ENCODE data around the gene TMEM40.
"Not testable (repeated sequence)": the region's sequence is repeated elsewhere in the genome, so short reads cannot be mapped to it uniquely, and the experiment has no call there.

The TMEM40 gene

GRCh38 chr3:12759097-12759679 is at the start of gene TMEM40:
TSS of gene TMEM40 (minus strand) at chr3:12759259. CDS start at chr3:12749832, 9,427 bp downstream.
- DNase-seq, result peak in 1 of 2 experiments; percentile 41

- no peak for DNase-seq
Measured at GRCh38 chr3:12808587-12808986, 49.5 kb upstream of the TMEM40 start.

GRCh38 chr3:12807601-12808359 is 48.7 kb upstream of the TMEM40 start:
- DNase-seq, result no peak

DNA sequence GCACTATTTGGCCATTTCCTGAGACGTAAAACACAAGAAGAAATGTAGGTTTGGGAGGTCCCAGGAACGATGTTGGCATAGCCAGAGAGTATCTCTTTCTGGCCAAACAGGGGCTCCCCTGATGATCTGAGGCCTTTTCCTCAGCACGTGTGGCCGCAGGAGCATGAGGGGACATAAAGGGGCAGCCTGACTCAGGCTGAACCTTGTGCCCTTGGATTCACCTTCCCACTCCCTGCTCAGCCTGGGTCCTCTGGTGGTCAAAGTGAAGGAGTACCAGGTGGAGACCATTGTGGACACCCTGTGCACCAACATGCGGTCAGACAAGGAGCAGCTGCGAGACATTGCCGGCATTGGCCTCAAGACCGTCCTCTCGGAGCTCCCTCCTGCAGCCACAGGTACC is 48.0 kb upstream of the TMEM40 start:
- no peak for DNase-seq

- DNase-seq, result no peak
Measured at GRCh38 chr3:12803371-12803770, 44.3 kb upstream of the TMEM40 start.

DNA sequence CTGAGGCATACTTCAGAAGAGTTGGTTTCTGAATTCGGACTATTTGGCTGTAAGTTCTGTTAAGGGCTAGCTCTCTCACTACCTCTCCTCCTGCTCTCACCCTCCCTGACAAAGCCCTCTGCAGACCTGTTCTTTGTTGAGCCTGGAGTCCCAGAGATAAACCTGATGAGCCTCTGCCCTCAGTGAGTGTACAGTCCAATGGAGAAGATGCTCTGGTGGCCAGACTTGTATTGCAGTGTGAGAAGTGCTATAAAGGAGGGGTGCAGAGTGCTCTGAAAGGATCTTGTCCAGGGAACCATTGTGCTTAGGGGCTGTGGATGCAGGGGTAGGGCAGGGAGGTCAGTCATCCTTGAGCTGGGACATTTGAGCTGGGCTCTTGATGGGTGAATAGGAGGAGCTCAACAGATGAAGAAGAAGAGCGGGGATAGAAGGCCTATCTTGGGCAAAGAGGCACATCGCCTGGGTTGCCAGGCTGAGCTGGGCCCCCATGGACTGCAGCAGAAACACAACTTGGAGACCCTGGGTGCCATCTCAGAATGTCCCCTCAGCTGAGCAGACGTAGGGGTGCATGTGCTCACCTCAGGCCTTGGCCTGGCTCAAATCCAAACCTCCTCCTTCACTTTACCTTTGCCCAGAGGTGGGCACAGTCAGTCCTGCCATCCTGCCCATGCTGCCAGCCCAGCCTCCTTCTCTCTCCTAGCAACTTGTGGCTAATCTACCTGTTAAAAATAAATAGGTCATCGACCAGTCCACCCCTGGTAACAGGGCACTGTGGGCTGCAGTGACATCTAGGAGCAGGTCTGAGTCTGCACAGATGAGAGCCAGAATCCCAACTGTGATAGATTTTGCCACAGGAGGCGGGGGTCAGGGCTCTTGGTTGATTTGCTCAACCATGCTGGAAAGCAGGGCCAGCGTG is 40.7 kb upstream of the TMEM40 start:
- DNase-seq, result no peak

- DNase-seq, result no peak
Measured at GRCh38 chr3:12798559-12799179, 39.6 kb upstream of the TMEM40 start.

DNA sequence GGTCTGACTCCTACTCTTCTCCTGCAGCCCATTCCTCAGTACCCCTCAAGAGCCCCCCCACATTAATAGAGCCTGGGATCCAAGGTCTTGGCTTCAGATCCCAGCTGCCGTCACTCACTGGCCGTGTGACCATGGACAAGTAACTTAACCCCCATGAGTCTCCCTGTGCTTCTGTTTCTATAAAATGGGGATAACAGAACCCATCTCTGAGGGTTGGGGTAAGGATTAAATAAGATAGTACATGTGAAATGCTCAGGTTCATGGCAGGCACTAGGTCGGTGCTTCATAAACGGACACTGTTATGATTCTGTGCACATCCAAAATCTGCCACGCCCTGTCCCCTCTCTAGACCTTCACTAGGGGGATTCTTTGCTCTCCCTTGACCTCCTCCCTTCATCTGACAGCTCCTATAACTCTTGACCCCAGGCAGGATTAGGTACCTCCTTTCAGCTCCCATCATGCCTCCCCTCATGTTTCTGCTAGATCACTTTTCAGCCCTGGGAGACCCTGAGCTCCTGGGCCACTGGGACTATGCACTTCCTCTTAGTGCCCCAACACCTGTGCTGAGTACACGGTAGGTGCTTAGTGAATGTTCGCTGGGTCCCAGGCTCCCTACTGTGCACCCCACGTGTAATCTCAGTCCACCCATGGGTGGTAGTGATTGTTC is 39.0 kb upstream of the TMEM40 start:
- DNase-seq, result no peak

GRCh38 chr3:12797124-12797891 is 38.2 kb upstream of the TMEM40 start:
- peak in 1 of 2 experiments; percentile 53 for DNase-seq

DNA sequence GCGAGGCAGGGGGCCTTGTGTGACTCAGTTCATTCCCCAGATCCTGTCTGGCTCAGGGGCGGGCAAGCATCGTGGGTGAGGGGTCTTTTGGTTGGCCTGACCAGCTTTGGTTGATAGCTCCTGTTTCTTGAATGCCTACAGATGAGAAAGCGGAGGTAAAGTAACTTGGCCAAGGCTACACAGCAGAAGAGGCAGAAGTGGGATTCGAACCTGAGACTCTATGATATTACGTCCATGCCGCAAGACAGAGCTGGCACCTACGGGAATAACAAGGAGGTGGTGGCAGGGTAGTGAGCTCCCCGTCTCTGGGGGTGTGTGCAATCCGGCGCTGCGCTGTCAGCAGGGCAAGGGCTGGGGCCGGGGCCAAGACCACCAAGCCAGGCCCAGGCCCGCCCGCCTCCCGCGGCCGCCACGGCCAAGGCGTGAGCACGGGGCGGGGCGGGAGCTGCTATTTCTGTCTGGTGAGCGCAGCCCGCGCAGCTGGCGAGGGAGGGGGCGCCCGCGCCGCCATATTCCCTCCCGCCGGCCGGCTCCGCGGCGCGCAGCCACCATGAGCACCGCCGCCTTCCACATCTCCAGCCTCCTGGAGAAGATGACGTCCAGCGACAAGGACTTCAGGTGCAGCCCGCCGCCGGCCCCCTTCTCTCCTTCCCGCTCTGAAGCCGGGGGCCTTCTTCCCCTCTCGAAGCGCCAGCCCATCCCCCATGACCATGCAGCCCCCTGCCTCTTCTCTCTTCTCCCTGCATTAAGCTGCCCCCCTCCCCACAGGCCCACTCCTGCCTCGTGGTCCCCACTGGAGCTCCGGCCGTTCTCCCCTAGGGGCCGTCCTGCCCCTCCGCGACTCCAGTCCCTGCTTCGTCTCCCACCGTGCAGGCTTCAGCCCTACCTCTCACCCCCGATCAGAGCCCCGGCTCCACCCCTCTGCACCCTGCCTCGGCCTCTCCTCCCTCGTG is 37.4 kb upstream of the TMEM40 start, which contains the start of gene CAND2:
CAND2 (plus strand) TSS at position 510 of the 953 bp plus-strand sequence; CDS start at position 551, 41 bp downstream.
- peak in 1 of 2 experiments; percentile 67 for DNase-seq

GRCh38 chr3:12793701-12794100 is 34.6 kb upstream of the TMEM40 start:
- no peak for DNase-seq

GRCh38 chr3:12791430-12791829 is 32.4 kb upstream of the TMEM40 start:
- no peak for DNase-seq

GRCh38 chr3:12787967-12788690 is 29.1 kb upstream of the TMEM40 start:
- not testable (repeated sequence) for DNase-seq

DNA sequence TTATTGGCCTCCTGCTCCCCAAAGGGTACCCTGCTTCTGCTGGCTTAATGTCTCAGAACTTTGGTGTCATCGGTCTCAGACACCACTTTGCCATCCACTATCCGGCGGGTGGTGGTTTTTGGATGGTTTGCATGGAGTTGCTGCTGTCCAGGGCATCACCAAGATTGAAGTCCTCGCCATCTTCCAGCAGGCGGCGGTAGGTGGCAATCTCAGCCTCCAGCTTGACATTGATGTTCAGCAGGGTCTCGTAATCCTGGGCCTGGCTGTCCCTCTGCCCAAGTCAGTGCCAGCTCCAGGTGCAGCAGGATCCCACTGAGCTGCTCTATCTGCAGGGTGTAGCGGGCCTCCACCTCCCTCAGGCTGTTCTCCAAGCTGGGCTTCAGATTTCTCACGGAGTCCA is 28.3 kb upstream of the TMEM40 start:
- DNase-seq, result peak; percentile 29 to 72

- DNase-seq, result peak; percentile 55 to 78
Measured at GRCh38 chr3:12785096-12785495, 26.0 kb upstream of the TMEM40 start.

DNA sequence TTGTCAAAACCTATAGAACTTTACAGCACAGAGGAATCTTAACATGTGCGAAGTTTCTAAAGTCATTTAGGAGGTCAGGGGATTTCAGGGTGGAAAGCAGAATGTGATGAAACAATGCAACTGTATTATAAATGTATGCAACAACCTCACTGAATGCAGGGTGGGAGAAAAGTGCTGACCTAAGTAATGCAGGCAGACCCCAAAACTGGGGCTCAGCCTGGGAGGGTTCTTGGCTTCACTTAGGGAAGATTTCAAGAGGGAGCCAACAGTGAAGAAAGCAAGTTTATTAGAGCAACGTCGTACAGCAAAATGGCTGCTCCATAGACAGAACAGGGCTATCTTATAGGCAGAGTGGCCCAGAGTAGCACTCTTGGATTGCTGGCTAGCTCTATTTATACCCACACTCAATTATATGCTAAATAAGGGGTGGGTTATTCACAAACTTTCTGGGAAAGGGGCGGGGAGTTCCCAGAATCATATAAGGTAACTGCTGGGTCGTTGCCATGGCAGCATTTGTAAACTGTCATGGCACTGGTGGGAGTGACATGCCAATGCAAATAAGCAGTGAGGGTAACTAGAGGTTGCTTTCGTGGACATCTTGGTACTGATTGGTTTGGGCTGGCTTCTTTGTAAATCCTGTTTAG is 23.2 kb upstream of the TMEM40 start:
- peak; percentile 84 to 90 for DNase-seq

DNA sequence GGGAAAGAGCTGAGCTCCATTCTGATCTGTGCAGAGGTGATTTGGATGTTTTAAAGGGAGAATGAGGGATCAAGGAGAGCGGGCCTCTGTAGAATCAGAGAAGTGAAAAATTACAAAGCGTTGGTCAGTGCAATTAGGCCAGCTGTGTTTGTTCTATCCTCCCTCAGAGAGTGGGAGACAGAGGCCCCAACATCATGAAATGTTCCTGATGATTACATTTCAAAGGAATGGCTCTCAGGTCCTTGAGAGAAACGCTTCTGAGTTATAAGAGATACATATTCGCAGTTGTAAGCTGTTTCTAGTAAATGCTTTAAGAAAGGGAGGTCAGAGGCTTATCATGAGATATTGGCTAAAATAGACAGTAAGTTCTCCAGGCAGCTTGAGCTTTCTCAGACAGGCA is 21.7 kb upstream of the TMEM40 start:
- DNase-seq, result no peak

- DNase-seq, result no peak
Measured at GRCh38 chr3:12777171-12777570, 18.1 kb upstream of the TMEM40 start.

DNA sequence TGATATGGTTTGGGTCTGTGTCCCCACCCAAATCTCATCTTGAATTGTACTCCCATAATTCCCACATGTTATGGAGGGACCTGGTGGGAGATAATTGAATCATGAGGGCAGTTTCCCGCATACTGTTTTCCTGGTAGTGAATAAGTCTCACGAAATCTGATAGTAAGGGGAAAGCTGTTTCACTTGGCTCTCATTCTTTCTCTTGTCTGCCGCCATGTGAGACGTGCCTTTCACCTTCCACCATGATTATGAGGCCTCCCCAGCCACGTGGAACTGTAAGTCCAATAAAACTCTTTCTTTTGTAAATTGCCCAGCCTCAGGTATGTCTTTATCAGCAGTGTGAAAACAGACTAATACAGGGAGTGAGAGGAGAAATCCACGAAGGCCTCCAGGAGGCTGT is 16.9 kb upstream of the TMEM40 start:
- not testable (repeated sequence) for DNase-seq
